GM23248 (cell line): ENCODE data around the gene AGL.
"Not testable (repeated sequence)": the region's sequence is repeated elsewhere in the genome, so short reads cannot be mapped to it uniquely, and the experiment has no call there.

Experiments
- EZH2 ChIP-seq: fragments of 200-600 bp; sonication (generic); IDR thresholded peaks from 2 replicates; pipeline ENCODE4 v1.6.1; 2018; ENCODE audit warnings: antibody characterized with exemption, mild to moderate bottlenecking; ENCODE audit not compliant: insufficient read depth, poor library complexity, severe bottlenecking
- EZH2phosphoT487 ChIP-seq: fragments of 200-600 bp; sonication (generic); IDR thresholded peaks from 2 replicates; pipeline ENCODE4 v1.6.1; 2018; ENCODE audit warnings: antibody characterized with exemption, moderate library complexity, mild to moderate bottlenecking, low read depth; ENCODE audit not compliant: insufficient read depth

DNA sequence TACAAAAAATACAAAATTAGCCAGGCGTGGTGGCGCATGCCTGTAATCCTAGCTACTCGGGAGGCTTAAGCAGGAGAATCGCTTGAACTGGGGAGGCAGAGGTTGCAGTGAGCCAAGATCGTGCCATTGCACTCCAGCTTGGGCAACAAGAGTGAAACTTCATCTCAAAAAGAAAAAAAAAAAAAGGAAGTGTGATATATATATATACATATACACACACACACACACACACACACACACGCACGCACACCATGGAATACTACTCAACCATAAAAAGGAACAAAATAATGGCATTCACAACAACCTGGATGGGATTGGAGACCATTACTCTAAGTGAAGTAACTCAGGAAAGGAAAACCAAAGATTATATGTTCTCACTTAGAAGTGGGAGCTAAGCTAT lies 16.2 kb upstream of the AGL start:
- not testable (repeated sequence) for TF ChIP-seq EZH2phosphoT487, EZH2
